HG03045 (cell line): ENCODE measurements around the gene MATN4.

Experiments
- ATAC-seq: cut with Tn5 transposase; IDR thresholded peaks from one replicate; pipeline ENCODE4 v1.9.1; 2021; ENCODE audit warnings: mild to moderate bottlenecking, moderate library complexity; ENCODE audit not compliant: unreplicated experiment

MATN4 gene

GRCh38 chr20:45293041-45294002 lies 14.8 kb downstream of the MATN4 start:
- ATAC-seq, result peak; percentile 64

GRCh38 chr20:45292343-45292742 lies 15.8 kb downstream of the MATN4 start:
- no peak for ATAC-seq

- ATAC-seq, result no peak
Measured at GRCh38 chr20:45291526-45291925, 16.6 kb downstream of the MATN4 start.

GRCh38 chr20:45290677-45291355 lies 17.3 kb downstream of the MATN4 start:
- ATAC-seq, result no peak

- no peak for ATAC-seq
Measured at GRCh38 chr20:45289942-45290676, 18.0 kb downstream of the MATN4 start.

GRCh38 chr20:45288860-45289259 lies 19.2 kb downstream of the MATN4 start:
- no peak for ATAC-seq

- no peak for ATAC-seq
Measured at GRCh38 chr20:45288376-45288775, 19.7 kb downstream of the MATN4 start.

- ATAC-seq, result no peak
Measured at GRCh38 chr20:45283551-45284057, 24.5 kb downstream of the MATN4 start.

- ATAC-seq, result no peak
Measured at GRCh38 chr20:45282700-45283550, 25.2 kb downstream of the MATN4 start.

GRCh38 chr20:45279992-45280391 lies 28.1 kb downstream of the MATN4 start:
- no peak for ATAC-seq

GRCh38 chr20:45275338-45275737 lies 32.8 kb downstream of the MATN4 start:
- ATAC-seq, result no peak

GRCh38 chr20:45269754-45270270 lies 38.3 kb downstream of the MATN4 start:
- ATAC-seq, result no peak

- ATAC-seq, result no peak
Measured at GRCh38 chr20:45269056-45269455, 39.0 kb downstream of the MATN4 start.

GRCh38 chr20:45268531-45268930 lies 39.6 kb downstream of the MATN4 start:
- ATAC-seq, result no peak

- ATAC-seq, result no peak
Measured at GRCh38 chr20:45266977-45267376, 41.1 kb downstream of the MATN4 start.

- no peak for ATAC-seq
Measured at GRCh38 chr20:45263556-45264266, 44.4 kb downstream of the MATN4 start.

- no peak for ATAC-seq
Measured at GRCh38 chr20:45258664-45259063, 49.4 kb downstream of the MATN4 start.

- ATAC-seq, result no peak
Measured at GRCh38 chr20:45258259-45258658, 49.8 kb downstream of the MATN4 start.

- no peak for ATAC-seq
Measured at GRCh38 chr20:45257711-45258110, 50.4 kb downstream of the MATN4 start.
